Natural killer cell (primary cell): ENCODE results near the gene LAGE3. TPM values are rescaled to one million over a fixed set of nuclear protein-coding genes. Genes with fewer than 3 reads are reported as not detected.

Experiments used
- ATAC-seq, 3 donors: fragments of 150-1000 bp in 2 of 3; fragments of 200-7000 bp in 1 of 3; cut with Tn5 transposase; 1 replicate in 1 of 3; 2 replicates in 2 of 3; pipeline ENCODE4 v1.10.0; 2021; ENCODE audit warnings: mild to moderate bottlenecking in 2 of 3, moderate library complexity in 2 of 3
- DNase-seq, 2 donors: peaks; one replicate each; pipeline versions ENCODE4 v3.0.0 to v3.0.0-alpha.2; 2013 to 2021; ENCODE audit warnings: mixed read lengths in 1 of 2
- H3K27ac ChIP-seq: one replicate; pipeline ENCODE4 v1.5.1; 2013; ENCODE audit warnings: mild to moderate bottlenecking, low read length
- H3K27me3 ChIP-seq: one replicate; pipeline ENCODE4 v1.6.1; 2013; ENCODE audit warnings: low read length; ENCODE audit not compliant: control insufficient read depth, insufficient read depth
- H3K36me3 ChIP-seq: one replicate; pipeline ENCODE4 v1.6.1; 2013; ENCODE audit warnings: low read length; ENCODE audit not compliant: control insufficient read depth, insufficient read depth
- H3K4me1 ChIP-seq: one replicate; pipeline ENCODE4 v1.6.1; 2013; ENCODE audit warnings: low read length; ENCODE audit not compliant: control insufficient read depth, insufficient read depth
- H3K4me3 ChIP-seq: one replicate; pipeline ENCODE4 v1.5.1; 2013; ENCODE audit warnings: low read length
- H3K9me3 ChIP-seq: one replicate; pipeline ENCODE4 v1.6.1; 2013; ENCODE audit warnings: low read length; ENCODE audit not compliant: control insufficient read depth, insufficient read depth
- H3K27ac Mint-ChIP-seq, 2 donors: one replicate each; pipeline ENCODE4 v1.8.0; 2022; ENCODE audit warnings: mild to moderate bottlenecking in 2 of 2, mixed read lengths in 2 of 2, moderate library complexity in 1 of 2
- H3K27me3 Mint-ChIP-seq, 2 donors: one replicate each; pipeline ENCODE4 v1.8.0; 2022; ENCODE audit warnings: low read depth in 2 of 2, mixed read lengths in 2 of 2
- H3K36me3 Mint-ChIP-seq: one replicate; pipeline ENCODE4 v1.8.0; 2022; ENCODE audit warnings: mixed read lengths
- H3K4me1 Mint-ChIP-seq, 2 donors: one replicate each; pipeline ENCODE4 v1.8.0; 2022; ENCODE audit warnings: mixed read lengths in 2 of 2
- H3K4me3 Mint-ChIP-seq: one replicate; pipeline ENCODE4 v1.8.0; 2022; ENCODE audit warnings: mild to moderate bottlenecking, moderate library complexity, mixed read lengths
- H3K9me3 Mint-ChIP-seq, 2 donors: one replicate each; pipeline ENCODE4 v1.8.0; 2022; ENCODE audit warnings: mixed read lengths in 2 of 2
- WGBS: methylation state at CpG from one replicate; pipeline ENCODE4 v1.1.7; 2013; ENCODE audit warnings: missing lambda C conversion rate; ENCODE audit not compliant: insufficient coverage; 5-methylcytosine and 5-hydroxymethylcytosine counted together
- intact Hi-C: fragments of 100-400 bp; cut with micrococcal nuclease; formaldehyde crosslinking; loops from one replicate; pipeline ENCODE4 v1.14.2; 2022
- total RNA-seq, 4 donors: library from RNA; stranded (reverse); fragments of 120-200 nt in 1 of 4; gene quantifications; one replicate each; pipeline versions ENCODE4 v1.2.3 to v1.2.4, GENCODE V29; 2013 to 2022
- TF ChIP-seq, protein P1 (sequence below): fragments of 200-600 bp; IDR thresholded peaks from one replicate; pipeline ENCODE4 v1.8.0; 2022; ENCODE audit warnings: antibody characterized with exemption

Gene LAGE3
- total RNA-seq, 3 donors from 2014 or later (not counting 1 experiment from before 2014, with no cell fraction given) = 10.8 to 12.5 (median 10.9) TPM

GRCh38 chrX:154457491-154458115 is 21.5 kb downstream of the LAGE3 start:
- intact Hi-C loops = no loop called here
- DNase-seq (peak in 1 of 2 donors; percentile 79), ATAC-seq (peak; percentile 66 to 76 (median 67))
- Mint-ChIP-seq H3K4me1 (peaks cover 6 to 18% of the 10 kb centered on the region in 2 donors), H3K4me3 (peak overlapping the region; percentile 95), H3K36me3 (no peaks in the 10 kb centered on the region), H3K27me3 (peaks cover 0 to 7% of the 10 kb centered on the region in 2 donors), H3K27ac (peak overlapping the region; percentile 83 to 92), H3K9me3 (no peaks in the 10 kb centered on the region)
- Histone ChIP-seq H3K27ac (no peak overlapping the region), H3K27me3 (no peaks in the 10 kb centered on the region), H3K36me3 (no peaks in the 10 kb centered on the region), H3K9me3 (no peaks in the 10 kb centered on the region), H3K4me3 (peak overlapping the region; percentile 49), H3K4me1 (peaks cover 21% of the 10 kb centered on the region)
- WGBS = 1% methylated on average over 63 of the region's 65 CpGs
- TF ChIP-seq, protein P1, sequence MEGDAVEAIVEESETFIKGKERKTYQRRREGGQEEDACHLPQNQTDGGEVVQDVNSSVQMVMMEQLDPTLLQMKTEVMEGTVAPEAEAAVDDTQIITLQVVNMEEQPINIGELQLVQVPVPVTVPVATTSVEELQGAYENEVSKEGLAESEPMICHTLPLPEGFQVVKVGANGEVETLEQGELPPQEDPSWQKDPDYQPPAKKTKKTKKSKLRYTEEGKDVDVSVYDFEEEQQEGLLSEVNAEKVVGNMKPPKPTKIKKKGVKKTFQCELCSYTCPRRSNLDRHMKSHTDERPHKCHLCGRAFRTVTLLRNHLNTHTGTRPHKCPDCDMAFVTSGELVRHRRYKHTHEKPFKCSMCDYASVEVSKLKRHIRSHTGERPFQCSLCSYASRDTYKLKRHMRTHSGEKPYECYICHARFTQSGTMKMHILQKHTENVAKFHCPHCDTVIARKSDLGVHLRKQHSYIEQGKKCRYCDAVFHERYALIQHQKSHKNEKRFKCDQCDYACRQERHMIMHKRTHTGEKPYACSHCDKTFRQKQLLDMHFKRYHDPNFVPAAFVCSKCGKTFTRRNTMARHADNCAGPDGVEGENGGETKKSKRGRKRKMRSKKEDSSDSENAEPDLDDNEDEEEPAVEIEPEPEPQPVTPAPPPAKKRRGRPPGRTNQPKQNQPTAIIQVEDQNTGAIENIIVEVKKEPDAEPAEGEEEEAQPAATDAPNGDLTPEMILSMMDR = no peak

DNA sequence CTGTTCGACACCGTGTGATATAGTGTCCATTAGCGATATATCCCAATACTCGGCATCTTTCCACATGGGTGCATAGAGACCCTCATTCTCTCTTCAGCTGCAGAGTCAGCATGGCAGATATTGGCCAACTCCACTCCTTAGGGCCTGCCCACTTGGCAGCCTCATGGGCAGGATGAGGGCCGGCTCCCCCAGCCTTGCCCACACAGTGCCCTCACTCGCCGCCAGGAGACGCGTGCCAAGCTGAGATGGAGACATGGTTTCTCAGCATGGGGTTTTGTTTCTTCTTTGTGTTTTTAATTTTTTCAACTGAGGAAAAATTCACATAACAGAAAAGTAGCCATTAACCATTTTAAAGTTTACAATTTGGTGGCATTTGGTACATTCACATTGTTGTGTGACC is 26.3 kb downstream of the LAGE3 start:
- H3K9me3 Mint-ChIP-seq = no peaks in the 10 kb centered on the region
- Histone ChIP-seq H3K36me3 (peaks cover 18% of the 10 kb centered on the region), H3K4me1 (peaks cover 5% of the 10 kb centered on the region), H3K27ac (no peak overlapping the region), H3K27me3 (no peaks in the 10 kb centered on the region), H3K9me3 (no peaks in the 10 kb centered on the region), H3K4me3 (no peak overlapping the region)
- peaks cover 6% of the 10 kb centered on the region in 2 donors for H3K4me1 Mint-ChIP-seq
- intact Hi-C loops = no loop called here
- H3K36me3 Mint-ChIP-seq = no peaks in the 10 kb centered on the region
- TF ChIP-seq, protein P1 = no peak
- no peak for DNase-seq
- ATAC-seq = no peak
- H3K27me3 Mint-ChIP-seq = peaks cover 0 to 7% of the 10 kb centered on the region in 2 donors
- WGBS = 100% methylated on average over 4 of the region's 9 CpGs
- no peak overlapping the region for H3K4me3 Mint-ChIP-seq
- H3K27ac Mint-ChIP-seq = no peak overlapping the region

DNA sequence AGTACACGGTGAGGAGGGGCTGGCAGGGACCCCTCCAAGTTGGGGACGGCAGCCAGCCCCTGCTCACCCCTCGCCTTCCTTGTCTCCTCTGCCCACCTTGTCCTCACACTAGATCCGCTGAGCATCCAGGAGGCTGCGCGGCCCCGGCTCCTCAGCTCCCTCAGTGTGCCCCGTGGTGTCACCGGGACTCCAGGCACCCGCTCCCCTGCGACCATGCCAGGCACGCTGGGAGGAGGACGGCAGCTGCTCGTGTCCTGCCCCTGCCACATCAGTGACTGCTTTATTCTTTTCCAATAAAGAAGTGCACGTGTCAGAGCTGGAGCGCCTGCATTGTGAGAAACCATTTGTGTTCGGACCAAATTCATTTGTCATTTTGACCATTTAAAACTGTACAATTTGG is 28.8 kb downstream of the LAGE3 start:
- H3K36me3 ChIP-seq = peaks cover 18% of the 10 kb centered on the region
- TF ChIP-seq, protein P1 = no peak
- Mint-ChIP-seq H3K36me3 (no peaks in the 10 kb centered on the region), H3K4me3 (no peak overlapping the region), H3K4me1 (peaks cover 0 to 4% of the 10 kb centered on the region in 2 donors), H3K27ac (no peak overlapping the region), H3K9me3 (no peaks in the 10 kb centered on the region), H3K27me3 (peaks cover 0 to 7% of the 10 kb centered on the region in 2 donors)
- no peak overlapping the region for H3K27ac ChIP-seq
- no peak for ATAC-seq
- no peak overlapping the region for H3K4me3 ChIP-seq
- no peaks in the 10 kb centered on the region for H3K27me3 ChIP-seq
- DNase-seq = no peak
- 90% methylated on average over 17 of the region's 17 CpGs for WGBS
- H3K4me1 ChIP-seq = peaks cover 8% of the 10 kb centered on the region
- intact Hi-C loops = no loop called here
- H3K9me3 ChIP-seq = no peaks in the 10 kb centered on the region

GRCh38 chrX:154449618-154450017 is 29.5 kb downstream of the LAGE3 start:
- ATAC-seq = no peak
- H3K27ac ChIP-seq = no peak overlapping the region
- H3K27me3 Mint-ChIP-seq = peaks cover 0 to 5% of the 10 kb centered on the region in 2 donors
- no peak overlapping the region for H3K4me3 Mint-ChIP-seq
- intact Hi-C loops = no loop called here
- H3K36me3 ChIP-seq = peaks cover 18% of the 10 kb centered on the region
- no peaks in the 10 kb centered on the region for H3K27me3 ChIP-seq
- H3K4me1 ChIP-seq = peaks cover 15% of the 10 kb centered on the region
- H3K27ac Mint-ChIP-seq = no peak overlapping the region
- DNase-seq = no peak
- no peaks in the 10 kb centered on the region for H3K36me3 Mint-ChIP-seq
- no peaks in the 10 kb centered on the region for H3K9me3 ChIP-seq
- peaks cover 0 to 4% of the 10 kb centered on the region in 2 donors for H3K4me1 Mint-ChIP-seq
- 97% methylated on average over 18 of the region's 18 CpGs for WGBS
- H3K9me3 Mint-ChIP-seq = no peaks in the 10 kb centered on the region
- H3K4me3 ChIP-seq = no peak overlapping the region
- TF ChIP-seq, protein P1 = no peak
